Measurements from ENCODE around the gene ARRB2.

GRCh38 chr17:4719146-4719545 is 8.7 kb downstream of the ARRB2 start:
- TF ChIP-seq TCF12 (IDR thresholded peaks at IDR 0.05; ENCODE audit: low read depth) (no peak), MAX (IDR thresholded peaks at IDR 0.05) (no peak), TAF1 (IDR thresholded peaks at IDR 0.05; ENCODE audit: low read depth) (no peak), REST (IDR thresholded peaks at IDR 0.05; ENCODE audit: low read depth) (no peak)
- TF ChIP-seq, protein P1, sequence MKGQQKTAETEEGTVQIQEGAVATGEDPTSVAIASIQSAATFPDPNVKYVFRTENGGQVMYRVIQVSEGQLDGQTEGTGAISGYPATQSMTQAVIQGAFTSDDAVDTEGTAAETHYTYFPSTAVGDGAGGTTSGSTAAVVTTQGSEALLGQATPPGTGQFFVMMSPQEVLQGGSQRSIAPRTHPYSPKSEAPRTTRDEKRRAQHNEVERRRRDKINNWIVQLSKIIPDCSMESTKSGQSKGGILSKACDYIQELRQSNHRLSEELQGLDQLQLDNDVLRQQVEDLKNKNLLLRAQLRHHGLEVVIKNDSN (IDR thresholded peaks at IDR 0.05), result no peak
